Nephron progenitor cell (in vitro differentiated cells): Measurements from ENCODE around the gene MYO3B.

Experiments
- DNase-seq: peaks from one replicate; pipeline ENCODE4 v3.0.0; 2021
- H3K27ac Mint-ChIP-seq: 2 replicates; pipeline ENCODE4 v1.8.0; 2021; ENCODE audit warnings: mild to moderate bottlenecking, moderate library complexity, mixed read lengths
- H3K27me3 Mint-ChIP-seq: 2 replicates; pipeline ENCODE4 v1.8.0; 2021; ENCODE audit warnings: mild to moderate bottlenecking, low read depth, mixed read lengths; ENCODE audit not compliant: poor library complexity
- H3K36me3 Mint-ChIP-seq: 2 replicates; pipeline ENCODE4 v1.8.0; 2021; ENCODE audit warnings: low read depth, mixed read lengths
- H3K4me1 Mint-ChIP-seq: 2 replicates; pipeline ENCODE4 v1.8.0; 2021; ENCODE audit warnings: mixed read lengths
- H3K4me3 Mint-ChIP-seq: 2 replicates; pipeline ENCODE4 v1.8.0; 2021; ENCODE audit warnings: mild to moderate bottlenecking, moderate library complexity, mixed read lengths
- H3K9me3 Mint-ChIP-seq: 2 replicates; pipeline ENCODE4 v1.8.0; 2021; ENCODE audit warnings: mild to moderate bottlenecking, moderate library complexity, mixed read lengths
- TF ChIP-seq, protein P1 (sequence below): fragments of 200-600 bp; sonication (generic); IDR thresholded peaks from 2 replicates; pipeline ENCODE4 v1.5.0; 2021; ENCODE audit warnings: antibody characterized with exemption

Gene MYO3B

GRCh38 chr2:170504810-170505145, 326.8 kb downstream of the MYO3B start:
- peak overlapping the region; percentile 67 for H3K4me3 Mint-ChIP-seq
- no peaks in the 10 kb centered on the region for H3K9me3 Mint-ChIP-seq
- peaks cover 80% of the 10 kb centered on the region for H3K4me1 Mint-ChIP-seq
- TF ChIP-seq, protein P1, sequence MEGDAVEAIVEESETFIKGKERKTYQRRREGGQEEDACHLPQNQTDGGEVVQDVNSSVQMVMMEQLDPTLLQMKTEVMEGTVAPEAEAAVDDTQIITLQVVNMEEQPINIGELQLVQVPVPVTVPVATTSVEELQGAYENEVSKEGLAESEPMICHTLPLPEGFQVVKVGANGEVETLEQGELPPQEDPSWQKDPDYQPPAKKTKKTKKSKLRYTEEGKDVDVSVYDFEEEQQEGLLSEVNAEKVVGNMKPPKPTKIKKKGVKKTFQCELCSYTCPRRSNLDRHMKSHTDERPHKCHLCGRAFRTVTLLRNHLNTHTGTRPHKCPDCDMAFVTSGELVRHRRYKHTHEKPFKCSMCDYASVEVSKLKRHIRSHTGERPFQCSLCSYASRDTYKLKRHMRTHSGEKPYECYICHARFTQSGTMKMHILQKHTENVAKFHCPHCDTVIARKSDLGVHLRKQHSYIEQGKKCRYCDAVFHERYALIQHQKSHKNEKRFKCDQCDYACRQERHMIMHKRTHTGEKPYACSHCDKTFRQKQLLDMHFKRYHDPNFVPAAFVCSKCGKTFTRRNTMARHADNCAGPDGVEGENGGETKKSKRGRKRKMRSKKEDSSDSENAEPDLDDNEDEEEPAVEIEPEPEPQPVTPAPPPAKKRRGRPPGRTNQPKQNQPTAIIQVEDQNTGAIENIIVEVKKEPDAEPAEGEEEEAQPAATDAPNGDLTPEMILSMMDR = no peak
- no peaks in the 10 kb centered on the region for H3K36me3 Mint-ChIP-seq
- H3K27ac Mint-ChIP-seq = peak overlapping the region; percentile 85
- no peak for DNase-seq
- peaks cover 3% of the 10 kb centered on the region for H3K27me3 Mint-ChIP-seq

DNA sequence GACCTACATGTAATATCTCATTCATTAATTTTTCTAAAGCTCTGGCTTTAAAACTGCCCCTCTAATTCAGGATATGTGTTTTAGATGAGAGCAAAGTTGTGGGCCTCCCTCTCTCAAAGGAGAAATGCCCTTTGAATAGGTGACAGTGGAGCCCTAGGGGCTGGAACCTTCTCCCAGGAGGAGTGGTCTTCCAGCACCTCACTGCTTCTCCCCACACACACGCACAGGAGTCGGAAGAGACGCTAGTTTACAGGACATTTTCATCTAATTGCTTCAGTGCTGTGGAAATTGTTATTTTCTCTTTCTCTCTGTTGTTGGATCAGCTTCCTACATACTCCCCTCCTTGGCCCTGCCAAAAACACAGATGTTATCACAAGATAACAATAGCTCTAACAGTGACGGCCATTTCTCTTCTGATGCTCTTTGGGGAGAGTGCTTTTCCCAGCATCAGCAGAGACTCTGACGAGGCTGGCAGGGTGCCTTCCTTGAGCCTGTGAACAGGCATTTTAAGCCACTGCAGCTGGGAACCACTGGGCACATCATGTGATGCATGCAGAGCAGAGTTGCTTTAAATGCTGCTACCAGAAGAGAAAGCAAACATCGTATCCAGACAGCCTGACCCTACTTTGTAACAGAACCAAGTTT, 327.8 kb downstream of the MYO3B start:
- H3K27ac Mint-ChIP-seq = peak overlapping the region; percentile 20
- peak overlapping the region; percentile 46 for H3K4me3 Mint-ChIP-seq
- peaks cover 3% of the 10 kb centered on the region for H3K27me3 Mint-ChIP-seq
- H3K9me3 Mint-ChIP-seq = no peaks in the 10 kb centered on the region
- H3K4me1 Mint-ChIP-seq = peaks cover 75% of the 10 kb centered on the region
- TF ChIP-seq, protein P1 = no peak
- no peak for DNase-seq
- no peaks in the 10 kb centered on the region for H3K36me3 Mint-ChIP-seq

GRCh38 chr2:170509452-170510193, 331.7 kb downstream of the MYO3B start:
- TF ChIP-seq, protein P1 = no peak
- no peak overlapping the region for H3K4me3 Mint-ChIP-seq
- H3K36me3 Mint-ChIP-seq = no peaks in the 10 kb centered on the region
- no peaks in the 10 kb centered on the region for H3K9me3 Mint-ChIP-seq
- DNase-seq = no peak
- H3K4me1 Mint-ChIP-seq = peaks cover 63% of the 10 kb centered on the region
- no peak overlapping the region for H3K27ac Mint-ChIP-seq
- peaks cover 3% of the 10 kb centered on the region for H3K27me3 Mint-ChIP-seq

- no peak for DNase-seq
- Mint-ChIP-seq H3K27ac (peak overlapping the region; percentile 90), H3K9me3 (no peaks in the 10 kb centered on the region), H3K4me1 (peaks cover 49% of the 10 kb centered on the region), H3K27me3 (peaks cover 7% of the 10 kb centered on the region), H3K36me3 (no peaks in the 10 kb centered on the region), H3K4me3 (no peak overlapping the region)
- TF ChIP-seq, protein P1 = no peak
Measured at GRCh38 chr2:170512266-170512665, 334.3 kb downstream of the MYO3B start.

- Mint-ChIP-seq H3K36me3 (no peaks in the 10 kb centered on the region), H3K4me1 (peaks cover 55% of the 10 kb centered on the region), H3K4me3 (no peak overlapping the region), H3K27ac (peak overlapping the region; percentile 90), H3K9me3 (no peaks in the 10 kb centered on the region), H3K27me3 (peaks cover 4% of the 10 kb centered on the region)
- TF ChIP-seq, protein P1 = no peak
- no peak for DNase-seq
Measured at GRCh38 chr2:170514140-170514539, 336.2 kb downstream of the MYO3B start.

- Mint-ChIP-seq H3K36me3 (no peaks in the 10 kb centered on the region), H3K27me3 (peaks cover 4% of the 10 kb centered on the region), H3K4me1 (peaks cover 42% of the 10 kb centered on the region), H3K9me3 (no peaks in the 10 kb centered on the region), H3K27ac (no peak overlapping the region), H3K4me3 (no peak overlapping the region)
- TF ChIP-seq, protein P1 = no peak
- DNase-seq = no peak
Measured at GRCh38 chr2:170517538-170517937, 339.6 kb downstream of the MYO3B start.
